Astrocyte of the cerebellum (primary cell): ENCODE results near the gene ZNF609.

Source experiments
- DNase-seq: peaks from one replicate; pipeline ENCODE4 v3.0.0-alpha.2; 2011; ENCODE audit warnings: low read depth
- H3K4me3 ChIP-seq: 2 replicates; pipeline ENCODE4 v1.5.1; 2011; ENCODE audit warnings: mild to moderate bottlenecking, low read depth, low read length, moderate library complexity
- in situ Hi-C: cut with HindIII; loops from 2 replicates; pipeline ENCODE4 v1.10.0; 2017; ENCODE audit warnings: low sequenced_read_pairs
- TF ChIP-seq, protein P1 (sequence below): IDR thresholded peaks from 2 replicates; pipeline ENCODE4 v1.5.1; 2012; ENCODE audit warnings: low read length, low read depth, moderate library complexity, mild to moderate bottlenecking; ENCODE audit errors: missing control alignments

ZNF609 gene

DNA sequence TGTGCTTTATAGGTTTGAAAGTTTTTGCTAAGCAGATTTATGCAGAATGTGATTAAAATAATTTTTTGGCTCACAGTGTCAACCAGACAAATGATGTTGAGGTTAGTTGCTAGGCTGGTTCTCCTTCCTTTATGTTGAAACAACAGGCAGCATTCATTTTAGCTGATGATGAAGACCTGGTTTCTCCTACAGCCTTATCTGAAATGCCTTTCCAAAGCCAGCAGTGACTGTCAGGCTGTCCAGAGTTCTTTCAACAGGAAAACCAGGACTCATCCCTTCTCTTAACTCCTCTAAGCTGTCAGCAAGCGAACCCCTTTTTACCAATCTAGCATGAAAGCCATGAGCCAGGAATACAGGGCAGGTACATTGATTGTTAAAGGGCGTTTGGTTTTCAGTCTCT is 84.1 kb downstream of the ZNF609 start:
- DNase-seq: no peak
- TF ChIP-seq, protein P1, sequence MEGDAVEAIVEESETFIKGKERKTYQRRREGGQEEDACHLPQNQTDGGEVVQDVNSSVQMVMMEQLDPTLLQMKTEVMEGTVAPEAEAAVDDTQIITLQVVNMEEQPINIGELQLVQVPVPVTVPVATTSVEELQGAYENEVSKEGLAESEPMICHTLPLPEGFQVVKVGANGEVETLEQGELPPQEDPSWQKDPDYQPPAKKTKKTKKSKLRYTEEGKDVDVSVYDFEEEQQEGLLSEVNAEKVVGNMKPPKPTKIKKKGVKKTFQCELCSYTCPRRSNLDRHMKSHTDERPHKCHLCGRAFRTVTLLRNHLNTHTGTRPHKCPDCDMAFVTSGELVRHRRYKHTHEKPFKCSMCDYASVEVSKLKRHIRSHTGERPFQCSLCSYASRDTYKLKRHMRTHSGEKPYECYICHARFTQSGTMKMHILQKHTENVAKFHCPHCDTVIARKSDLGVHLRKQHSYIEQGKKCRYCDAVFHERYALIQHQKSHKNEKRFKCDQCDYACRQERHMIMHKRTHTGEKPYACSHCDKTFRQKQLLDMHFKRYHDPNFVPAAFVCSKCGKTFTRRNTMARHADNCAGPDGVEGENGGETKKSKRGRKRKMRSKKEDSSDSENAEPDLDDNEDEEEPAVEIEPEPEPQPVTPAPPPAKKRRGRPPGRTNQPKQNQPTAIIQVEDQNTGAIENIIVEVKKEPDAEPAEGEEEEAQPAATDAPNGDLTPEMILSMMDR: no peak
- in situ Hi-C loops: no loop called here
- no peak overlapping the region for H3K4me3 ChIP-seq

DNA sequence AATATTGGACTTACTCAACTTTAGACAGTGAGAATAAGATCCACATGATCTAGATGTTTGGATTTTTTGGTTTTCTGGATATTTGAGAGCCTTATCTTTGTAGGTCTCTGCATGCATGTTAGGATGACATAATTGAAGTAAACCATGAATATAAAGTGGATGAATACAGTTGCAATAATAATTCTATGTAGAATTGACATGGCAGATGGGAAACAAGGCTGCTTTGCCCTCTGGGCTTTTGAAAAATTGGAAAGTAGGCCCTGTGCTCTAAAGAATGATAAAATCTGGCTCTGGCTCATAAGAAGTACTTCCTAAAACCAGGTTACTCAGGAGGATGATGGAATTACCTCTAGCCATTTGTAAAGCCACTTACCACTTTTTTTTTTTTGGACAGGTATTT is 86.9 kb downstream of the ZNF609 start:
- in situ Hi-C loops: no loop called here
- TF ChIP-seq, protein P1: no peak
- no peak overlapping the region for H3K4me3 ChIP-seq
- no peak for DNase-seq

DNA sequence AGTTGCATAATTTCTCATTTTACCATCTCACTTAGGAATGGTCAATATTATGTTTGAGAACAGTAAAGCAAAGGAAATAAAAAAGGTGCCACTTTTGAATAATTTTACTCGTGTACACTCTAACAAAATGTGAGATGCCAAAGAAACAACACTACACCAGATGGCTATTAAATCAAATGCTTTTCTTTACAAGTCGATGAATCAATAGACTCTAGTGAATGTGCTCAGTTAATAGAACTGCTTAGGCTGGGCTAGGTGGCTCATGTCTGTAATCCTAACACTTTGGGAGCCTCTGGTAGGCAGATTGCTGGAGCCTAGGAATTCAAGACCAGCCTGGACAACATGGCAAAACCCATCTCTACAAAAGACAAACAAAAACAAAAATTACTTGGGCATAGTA is 87.9 kb downstream of the ZNF609 start:
- H3K4me3 ChIP-seq: no peak overlapping the region
- DNase-seq: no peak
- in situ Hi-C loops: no loop called here
- TF ChIP-seq, protein P1: no peak

DNA sequence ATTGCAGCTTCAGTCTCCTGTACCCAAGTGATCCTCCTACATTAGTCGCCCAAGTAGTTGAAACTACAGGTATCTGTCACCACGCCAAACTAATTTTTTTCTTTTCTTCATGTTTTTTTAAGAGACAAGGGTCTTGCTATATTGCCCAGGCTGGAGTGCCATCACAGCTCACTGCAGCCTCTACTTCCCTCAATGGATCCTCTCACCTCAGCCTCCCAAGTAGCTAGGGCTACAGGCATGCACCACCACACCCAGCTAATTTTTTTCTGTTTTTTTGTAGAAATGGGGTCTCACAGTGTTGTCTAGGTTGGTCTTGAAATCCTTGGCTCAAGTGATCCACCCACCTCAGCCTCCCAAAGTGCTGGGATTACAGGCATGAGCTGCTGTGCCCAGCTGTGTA is 89.5 kb downstream of the ZNF609 start:
- no peak for DNase-seq
- in situ Hi-C loops: no loop called here
- TF ChIP-seq, protein P1: no peak
- H3K4me3 ChIP-seq: no peak overlapping the region

DNA sequence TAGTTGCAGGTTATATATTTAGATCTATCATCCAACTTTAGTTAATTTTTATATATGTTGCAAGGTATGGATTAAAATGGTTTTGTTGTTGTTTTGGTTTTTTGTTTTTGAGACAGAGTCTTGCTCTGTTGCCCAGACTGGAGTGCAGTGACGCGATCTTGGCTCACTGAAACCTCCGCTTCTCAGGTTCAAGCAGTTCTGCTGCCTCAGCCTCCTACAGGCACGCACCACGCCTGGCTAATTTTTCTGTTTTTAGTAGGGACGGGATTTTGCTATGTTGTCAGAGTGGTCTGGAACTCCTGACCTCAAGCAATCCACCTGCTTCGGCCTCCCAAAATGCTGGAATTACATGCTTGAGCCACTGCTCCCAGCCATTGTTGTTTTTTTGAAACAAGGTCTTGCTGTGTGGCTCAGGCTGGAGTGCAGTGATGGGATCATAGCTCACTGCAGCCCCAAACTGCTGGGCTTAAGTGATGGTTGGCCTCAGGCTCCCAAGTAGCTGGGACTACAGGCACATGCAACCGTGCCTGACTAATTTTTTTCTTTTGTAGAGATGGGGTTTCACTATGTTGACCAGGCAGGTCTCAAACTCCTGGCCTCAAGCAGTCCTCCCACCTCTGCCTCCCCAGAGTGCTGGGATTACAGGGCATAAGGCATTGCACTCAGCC is 92.0 kb downstream of the ZNF609 start:
- no peak for DNase-seq
- in situ Hi-C loops: no loop called here
- TF ChIP-seq, protein P1: no peak
- H3K4me3 ChIP-seq: no peak overlapping the region

DNA sequence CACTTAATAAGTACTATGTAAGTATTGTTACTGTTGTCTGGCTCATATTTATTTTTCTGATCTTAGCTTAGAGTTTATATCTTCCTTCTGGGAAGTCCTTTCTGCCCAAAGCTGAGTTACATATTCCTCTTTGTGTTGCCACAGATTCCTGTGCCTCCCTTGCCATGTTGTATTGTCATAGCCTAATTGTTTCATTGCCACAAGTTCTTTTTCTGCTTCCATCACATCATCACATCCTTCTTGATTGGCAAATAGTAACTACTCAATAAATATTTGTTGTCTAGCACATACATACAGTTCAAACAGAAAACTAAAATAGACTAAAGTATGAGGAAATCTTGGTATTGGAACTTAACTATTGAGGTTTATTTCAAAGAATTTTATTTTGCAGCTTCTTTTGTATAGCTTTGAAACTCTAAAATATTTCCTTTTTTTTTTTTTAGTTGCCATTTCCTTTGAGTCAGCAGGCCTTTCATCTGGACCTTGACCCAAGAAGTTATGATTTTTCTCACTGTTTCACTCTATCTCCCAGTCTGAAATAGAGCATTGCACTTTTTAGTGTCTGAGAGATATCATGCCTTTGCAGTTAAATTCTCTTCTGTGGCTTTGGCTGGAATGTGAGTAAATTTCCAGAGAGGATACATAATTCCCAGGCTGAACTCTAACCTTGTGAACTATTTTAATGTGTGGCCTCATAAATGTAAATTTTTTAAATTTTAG is 98.2 kb downstream of the ZNF609 start:
- DNase-seq: no peak
- H3K4me3 ChIP-seq: no peak overlapping the region
- TF ChIP-seq, protein P1: no peak
- in situ Hi-C loops: no loop called here
